Activated naive CD4-positive, alpha-beta T cell treated with anti-CD3 and anti-CD28 coated beads, Interleukin-2, amount 10 ng/mL, durations not matched to agents 7 days and 5 days (primary cell): Measurements from ENCODE around the gene GIPC2.
"Not testable (repeated sequence)": the region's sequence is repeated elsewhere in the genome, so short reads cannot be mapped to it uniquely, and the experiment has no call there.

Source experiments
- CTCF ChIA-PET: fragments of 350-600 bp; sonication (Branson Sonifier 250); formaldehyde crosslinking; loops from one replicate; lab custom pipeline; 2021; ENCODE audit warnings: antibody characterized with exemption; lab: Charles Lee
- DNase-seq: peaks from one replicate; pipeline ENCODE4 v3.0.0-alpha.2; 2020
- H3K27ac Mint-ChIP-seq: one replicate; pipeline ENCODE4 v1.8.0; 2021; ENCODE audit warnings: mild to moderate bottlenecking, moderate library complexity, mixed read lengths
- H3K27me3 Mint-ChIP-seq: one replicate; pipeline ENCODE4 v1.8.0; 2021; ENCODE audit warnings: mild to moderate bottlenecking, mixed read lengths
- H3K36me3 Mint-ChIP-seq: one replicate; pipeline ENCODE4 v1.8.0; 2021; ENCODE audit warnings: mixed read lengths
- H3K4me1 Mint-ChIP-seq: one replicate; pipeline ENCODE4 v1.8.0; 2021; ENCODE audit warnings: mixed read lengths
- H3K4me3 Mint-ChIP-seq: one replicate; pipeline ENCODE4 v1.8.0; 2021; ENCODE audit warnings: mild to moderate bottlenecking, moderate library complexity, mixed read lengths
- H3K9me3 Mint-ChIP-seq: one replicate; pipeline ENCODE4 v1.8.0; 2021; ENCODE audit warnings: mixed read lengths

Gene GIPC2

GRCh38 chr1:78011050-78011449, 34.7 kb upstream of the GIPC2 start:
- H3K4me1 Mint-ChIP-seq: peaks cover 22% of the 10 kb centered on the region
- no peaks in the 10 kb centered on the region for H3K9me3 Mint-ChIP-seq
- peaks cover 12% of the 10 kb centered on the region for H3K36me3 Mint-ChIP-seq
- H3K4me3 Mint-ChIP-seq: no peak overlapping the region
- H3K27me3 Mint-ChIP-seq: no peaks in the 10 kb centered on the region
- no peak for DNase-seq
- CTCF ChIA-PET: no interaction called here
- no peak overlapping the region for H3K27ac Mint-ChIP-seq

GRCh38 chr1:78015148-78015547, 30.6 kb upstream of the GIPC2 start:
- CTCF ChIA-PET: interaction anchor here (1.3 kb wide), 1 partner anchor 99 kb away, joined by 4 read pairs; no protein-coding TSS in a partner anchor
- no peak overlapping the region for H3K27ac Mint-ChIP-seq
- H3K9me3 Mint-ChIP-seq: no peaks in the 10 kb centered on the region
- no peaks in the 10 kb centered on the region for H3K27me3 Mint-ChIP-seq
- peaks cover 14% of the 10 kb centered on the region for H3K36me3 Mint-ChIP-seq
- H3K4me3 Mint-ChIP-seq: no peak overlapping the region
- DNase-seq: no peak
- H3K4me1 Mint-ChIP-seq: no peaks in the 10 kb centered on the region

GRCh38 chr1:78019024-78019423, 26.7 kb upstream of the GIPC2 start:
- H3K27me3 Mint-ChIP-seq: no peaks in the 10 kb centered on the region
- peaks cover 8% of the 10 kb centered on the region for H3K36me3 Mint-ChIP-seq
- CTCF ChIA-PET: no interaction called here
- H3K27ac Mint-ChIP-seq: no peak overlapping the region
- no peaks in the 10 kb centered on the region for H3K4me1 Mint-ChIP-seq
- no peaks in the 10 kb centered on the region for H3K9me3 Mint-ChIP-seq
- H3K4me3 Mint-ChIP-seq: no peak overlapping the region
- no peak for DNase-seq

DNA sequence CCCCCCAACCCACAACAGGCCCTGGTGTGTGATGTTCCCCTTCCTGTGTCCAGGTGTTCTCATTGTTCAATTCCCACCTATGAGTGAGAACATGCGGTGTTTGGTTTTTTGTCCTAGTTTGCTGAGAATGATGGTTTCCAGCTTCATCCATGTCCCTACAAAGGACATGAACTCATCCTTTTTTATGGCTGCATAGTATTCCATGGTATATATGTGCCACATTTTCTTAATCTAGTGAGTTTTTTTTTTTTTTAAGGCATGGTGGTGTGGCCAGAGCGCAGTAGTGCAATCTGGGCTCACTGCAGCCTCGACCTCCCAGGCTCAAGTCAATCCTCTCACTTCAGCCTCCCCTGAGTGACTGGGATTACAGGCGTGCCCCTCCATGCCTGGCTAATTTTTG, 24.6 kb upstream of the GIPC2 start:
- H3K4me1 Mint-ChIP-seq, H3K9me3 Mint-ChIP-seq, H3K27ac Mint-ChIP-seq, H3K27me3 Mint-ChIP-seq, CTCF ChIA-PET, H3K4me3 Mint-ChIP-seq, H3K36me3 Mint-ChIP-seq, DNase-seq: not testable (repeated sequence)

DNA sequence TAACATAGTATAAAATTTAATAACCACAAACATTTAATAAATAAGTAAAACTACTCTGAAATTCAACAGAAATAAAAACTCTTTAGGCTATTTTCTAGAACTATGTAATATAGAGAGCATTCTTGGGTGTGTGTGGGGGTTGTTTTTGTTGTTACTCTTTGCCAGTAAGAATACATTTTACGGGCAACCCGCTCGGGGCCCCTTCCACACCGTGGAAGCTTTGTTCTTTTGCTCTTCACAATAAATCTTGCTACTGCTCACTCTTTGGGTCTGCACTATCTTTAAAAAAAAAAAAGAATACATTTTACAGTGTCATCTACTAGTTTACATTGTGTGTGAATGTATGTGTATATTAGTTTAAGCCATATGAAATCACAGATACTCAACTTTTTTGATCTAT, 16.0 kb upstream of the GIPC2 start:
- Mint-ChIP-seq H3K27me3 (peaks cover 9% of the 10 kb centered on the region), H3K36me3 (no peaks in the 10 kb centered on the region), H3K9me3 (no peaks in the 10 kb centered on the region), H3K4me3 (no peak overlapping the region), H3K27ac (no peak overlapping the region), H3K4me1 (no peaks in the 10 kb centered on the region)
- CTCF ChIA-PET: interaction anchor here (0.5 kb wide), 1 partner anchor 303 kb away, joined by 3 read pairs; no protein-coding TSS in a partner anchor
- DNase-seq: no peak

GRCh38 chr1:78032996-78033796, 12.6 kb upstream of the GIPC2 start:
- H3K27ac Mint-ChIP-seq: no peak overlapping the region
- no peaks in the 10 kb centered on the region for H3K9me3 Mint-ChIP-seq
- no peaks in the 10 kb centered on the region for H3K4me1 Mint-ChIP-seq
- H3K27me3 Mint-ChIP-seq: peaks cover 9% of the 10 kb centered on the region
- H3K4me3 Mint-ChIP-seq: no peak overlapping the region
- DNase-seq: no peak
- CTCF ChIA-PET: no interaction called here
- H3K36me3 Mint-ChIP-seq: no peaks in the 10 kb centered on the region

- CTCF ChIA-PET: no interaction called here
- Mint-ChIP-seq H3K27ac (no peak overlapping the region), H3K9me3 (no peaks in the 10 kb centered on the region), H3K27me3 (peaks cover 9% of the 10 kb centered on the region), H3K36me3 (no peaks in the 10 kb centered on the region), H3K4me1 (no peaks in the 10 kb centered on the region), H3K4me3 (no peak overlapping the region)
- no peak for DNase-seq
Measured at GRCh38 chr1:78033797-78034172, 12.0 kb upstream of the GIPC2 start.

GRCh38 chr1:78035121-78035520, 10.6 kb upstream of the GIPC2 start:
- DNase-seq: no peak
- Mint-ChIP-seq H3K4me3 (no peak overlapping the region), H3K4me1 (no peaks in the 10 kb centered on the region), H3K27me3 (peaks cover 9% of the 10 kb centered on the region), H3K36me3 (no peaks in the 10 kb centered on the region), H3K9me3 (no peaks in the 10 kb centered on the region), H3K27ac (no peak overlapping the region)
- CTCF ChIA-PET: no interaction called here

DNA sequence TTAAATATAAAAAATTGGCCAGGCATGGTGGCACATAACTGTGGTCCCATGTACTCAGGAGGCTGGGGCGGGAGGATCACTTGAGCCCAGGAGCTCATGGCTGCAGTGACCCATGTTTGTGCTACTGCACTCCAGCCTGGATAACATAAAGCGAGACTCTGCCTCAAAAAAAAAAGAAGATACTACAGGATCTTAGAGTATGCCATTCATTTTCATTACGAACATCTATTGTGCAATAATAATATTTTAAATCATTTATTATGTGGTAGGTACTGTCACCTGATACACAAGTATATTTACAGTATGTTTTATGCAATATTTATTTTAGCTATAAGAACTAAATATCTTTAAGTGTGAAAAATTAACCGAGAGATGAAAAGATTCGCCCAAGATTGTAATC, 9.3 kb upstream of the GIPC2 start:
- H3K36me3 Mint-ChIP-seq: no peaks in the 10 kb centered on the region
- DNase-seq: no peak
- CTCF ChIA-PET: no interaction called here
- H3K9me3 Mint-ChIP-seq: no peaks in the 10 kb centered on the region
- peaks cover 9% of the 10 kb centered on the region for H3K27me3 Mint-ChIP-seq
- peaks cover 8% of the 10 kb centered on the region for H3K4me1 Mint-ChIP-seq
- H3K27ac Mint-ChIP-seq: no peak overlapping the region
- no peak overlapping the region for H3K4me3 Mint-ChIP-seq

GRCh38 chr1:78038071-78038470, 7.7 kb upstream of the GIPC2 start:
- H3K27ac Mint-ChIP-seq: no peak overlapping the region
- H3K27me3 Mint-ChIP-seq: peaks cover 11% of the 10 kb centered on the region
- CTCF ChIA-PET: no interaction called here
- H3K36me3 Mint-ChIP-seq: no peaks in the 10 kb centered on the region
- no peak overlapping the region for H3K4me3 Mint-ChIP-seq
- DNase-seq: no peak
- H3K9me3 Mint-ChIP-seq: no peaks in the 10 kb centered on the region
- peaks cover 8% of the 10 kb centered on the region for H3K4me1 Mint-ChIP-seq

DNA sequence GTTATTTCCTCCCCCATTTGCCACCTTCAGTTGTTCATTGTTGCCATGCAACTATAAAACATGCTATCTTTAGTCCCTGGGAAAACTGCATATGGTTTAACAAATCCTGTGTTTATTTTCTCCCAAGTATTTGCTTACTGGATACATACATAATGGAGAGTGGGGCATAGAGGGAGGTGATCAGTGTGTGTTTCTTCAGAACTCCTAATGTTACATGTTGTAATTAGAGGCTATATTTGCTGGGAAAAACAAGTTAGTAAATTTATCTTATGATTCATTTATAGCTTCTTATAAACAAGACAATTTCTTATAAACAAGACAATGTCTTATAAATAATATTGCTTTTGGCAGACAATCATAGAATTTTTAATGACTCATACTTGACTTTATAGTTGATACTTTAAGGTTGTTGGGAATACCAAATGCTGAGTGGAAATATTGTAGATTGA, 7.3 kb upstream of the GIPC2 start:
- Mint-ChIP-seq H3K27ac (no peak overlapping the region), H3K4me3 (no peak overlapping the region), H3K36me3 (no peaks in the 10 kb centered on the region), H3K9me3 (no peaks in the 10 kb centered on the region), H3K27me3 (peaks cover 12% of the 10 kb centered on the region), H3K4me1 (peaks cover 8% of the 10 kb centered on the region)
- CTCF ChIA-PET: no interaction called here
- DNase-seq: no peak

- no peaks in the 10 kb centered on the region for H3K9me3 Mint-ChIP-seq
- no peak overlapping the region for H3K27ac Mint-ChIP-seq
- peaks cover 19% of the 10 kb centered on the region for H3K4me1 Mint-ChIP-seq
- CTCF ChIA-PET: interaction anchor here (1.0 kb wide), 1 partner anchor 74 kb away, joined by 3 read pairs; no protein-coding TSS in a partner anchor
- H3K27me3 Mint-ChIP-seq: peaks cover 29% of the 10 kb centered on the region
- H3K36me3 Mint-ChIP-seq: no peaks in the 10 kb centered on the region
- DNase-seq: no peak
- no peak overlapping the region for H3K4me3 Mint-ChIP-seq
Measured at GRCh38 chr1:78040484-78041089, 5.2 kb upstream of the GIPC2 start.

DNA sequence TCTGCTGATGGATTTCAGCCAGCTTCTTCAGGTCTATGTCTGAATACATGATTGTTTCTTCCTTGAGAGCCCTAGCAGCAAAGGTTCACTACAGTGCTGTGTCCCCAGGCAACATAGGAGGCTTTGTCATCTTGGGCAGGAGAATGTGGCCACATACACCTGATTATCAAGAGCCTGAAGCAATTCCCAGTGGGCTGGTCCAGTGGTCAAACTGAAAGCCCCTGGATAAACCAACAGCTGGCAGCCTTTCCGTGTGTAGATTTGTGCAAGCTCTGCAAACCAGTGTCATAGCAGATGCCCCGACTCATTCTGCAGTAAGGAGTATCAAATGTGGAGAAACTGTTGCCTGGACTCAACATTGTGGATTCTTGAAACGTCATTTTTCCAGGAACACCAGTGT, 2.3 kb upstream of the GIPC2 start:
- Mint-ChIP-seq H3K9me3 (no peaks in the 10 kb centered on the region), H3K4me3 (no peak overlapping the region), H3K36me3 (no peaks in the 10 kb centered on the region), H3K4me1 (peaks cover 32% of the 10 kb centered on the region), H3K27ac (no peak overlapping the region), H3K27me3 (peaks cover 47% of the 10 kb centered on the region)
- CTCF ChIA-PET: no interaction called here
- no peak for DNase-seq

GRCh38 chr1:78044796-78045562, 787 bp upstream of the GIPC2 start:
- DNase-seq: no peak

More at GRCh38 chr1:78044796-78045562, 787 bp upstream of the GIPC2 start:
- peaks cover 50% of the 10 kb centered on the region for H3K27me3 Mint-ChIP-seq
- peaks cover 34% of the 10 kb centered on the region for H3K4me1 Mint-ChIP-seq
- H3K27ac Mint-ChIP-seq: no peak overlapping the region
- H3K36me3 Mint-ChIP-seq: no peaks in the 10 kb centered on the region
- peak overlapping the region; percentile 67 for H3K4me3 Mint-ChIP-seq
- CTCF ChIA-PET: no interaction called here
- no peaks in the 10 kb centered on the region for H3K9me3 Mint-ChIP-seq
